ENCODE measurements around the gene ICE1.

DNA sequence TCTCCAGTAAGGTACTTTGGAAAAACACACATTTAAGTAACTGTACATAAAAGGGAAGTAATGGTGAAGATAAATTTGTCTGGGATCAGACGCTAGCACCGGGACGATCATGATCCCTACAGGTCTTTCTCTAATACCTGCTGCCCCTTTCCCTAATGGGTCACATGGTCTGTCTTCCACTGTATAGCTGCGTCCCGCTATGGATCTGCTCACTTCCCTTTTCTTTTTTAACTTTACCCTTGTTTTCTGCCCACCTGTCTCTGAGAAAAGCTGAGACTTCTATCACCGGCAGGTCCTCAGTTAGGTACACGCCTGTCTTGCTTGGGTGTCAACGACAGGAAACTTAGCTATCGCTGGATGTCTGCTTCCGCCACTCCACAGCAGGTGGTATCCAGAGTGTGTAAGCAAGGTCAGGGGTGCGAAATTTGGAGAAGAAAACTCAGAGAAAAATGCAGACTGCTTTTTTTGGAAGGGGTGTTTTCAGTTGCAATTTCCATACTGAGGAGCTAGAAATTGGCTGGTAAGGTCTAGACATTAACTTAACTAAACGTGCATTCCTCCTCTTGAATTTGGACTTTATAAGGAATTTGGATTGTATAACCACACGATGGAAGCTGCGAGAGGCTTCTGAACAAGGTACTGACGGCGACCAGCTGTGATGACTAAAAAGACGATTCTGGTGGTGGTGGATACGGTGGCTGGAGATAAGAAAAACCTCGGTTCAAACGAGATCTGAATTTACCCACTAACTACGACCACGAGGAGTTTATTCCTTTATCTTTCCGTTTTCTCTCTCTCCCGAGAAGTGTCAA, 1.1 kb upstream of the ICE1 start:
- TF ChIP-seq, protein P1, sequence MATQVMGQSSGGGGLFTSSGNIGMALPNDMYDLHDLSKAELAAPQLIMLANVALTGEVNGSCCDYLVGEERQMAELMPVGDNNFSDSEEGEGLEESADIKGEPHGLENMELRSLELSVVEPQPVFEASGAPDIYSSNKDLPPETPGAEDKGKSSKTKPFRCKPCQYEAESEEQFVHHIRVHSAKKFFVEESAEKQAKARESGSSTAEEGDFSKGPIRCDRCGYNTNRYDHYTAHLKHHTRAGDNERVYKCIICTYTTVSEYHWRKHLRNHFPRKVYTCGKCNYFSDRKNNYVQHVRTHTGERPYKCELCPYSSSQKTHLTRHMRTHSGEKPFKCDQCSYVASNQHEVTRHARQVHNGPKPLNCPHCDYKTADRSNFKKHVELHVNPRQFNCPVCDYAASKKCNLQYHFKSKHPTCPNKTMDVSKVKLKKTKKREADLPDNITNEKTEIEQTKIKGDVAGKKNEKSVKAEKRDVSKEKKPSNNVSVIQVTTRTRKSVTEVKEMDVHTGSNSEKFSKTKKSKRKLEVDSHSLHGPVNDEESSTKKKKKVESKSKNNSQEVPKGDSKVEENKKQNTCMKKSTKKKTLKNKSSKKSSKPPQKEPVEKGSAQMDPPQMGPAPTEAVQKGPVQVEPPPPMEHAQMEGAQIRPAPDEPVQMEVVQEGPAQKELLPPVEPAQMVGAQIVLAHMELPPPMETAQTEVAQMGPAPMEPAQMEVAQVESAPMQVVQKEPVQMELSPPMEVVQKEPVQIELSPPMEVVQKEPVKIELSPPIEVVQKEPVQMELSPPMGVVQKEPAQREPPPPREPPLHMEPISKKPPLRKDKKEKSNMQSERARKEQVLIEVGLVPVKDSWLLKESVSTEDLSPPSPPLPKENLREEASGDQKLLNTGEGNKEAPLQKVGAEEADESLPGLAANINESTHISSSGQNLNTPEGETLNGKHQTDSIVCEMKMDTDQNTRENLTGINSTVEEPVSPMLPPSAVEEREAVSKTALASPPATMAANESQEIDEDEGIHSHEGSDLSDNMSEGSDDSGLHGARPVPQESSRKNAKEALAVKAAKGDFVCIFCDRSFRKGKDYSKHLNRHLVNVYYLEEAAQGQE (IDR thresholded peaks at IDR 0.05; ENCODE audit: insufficient read depth in 1 of 2, low read depth in 2 of 2, low read length in 2 of 2), result no peak
- TF ChIP-seq POLR2AphosphoS5 (IDR thresholded peaks at IDR 0.05; ENCODE audit: low read depth, low read length) (no peak), SIN3A (IDR thresholded peaks at IDR 0.05; ENCODE audit: borderline replicate concordance, insufficient read depth, low read length) (no peak), TAF1 (IDR thresholded peaks at IDR 0.05; ENCODE audit: borderline replicate concordance, insufficient read depth, low read length) (no peak)
